Measurements from ENCODE around the gene SESN1. TPM values are rescaled to one million over a fixed set of nuclear protein-coding genes. Genes with fewer than 3 reads are reported as not detected.

The SESN1 gene
- total RNA-seq, 1 donor from 2014 or later, result 68.4 TPM

GRCh38 chr6:109039795-109040194 is 54.9 kb downstream of the SESN1 start:
- H3K27ac ChIP-seq (ENCODE audit: low read depth, low read length), result no peak overlapping the region
- H3K4me1 ChIP-seq (ENCODE audit: control insufficient read depth in 3 of 3, insufficient read depth in 3 of 3, low read length in 3 of 3), result peaks cover 2 to 8% (median 6%) of the 10 kb centered on the region in 3 donors

DNA sequence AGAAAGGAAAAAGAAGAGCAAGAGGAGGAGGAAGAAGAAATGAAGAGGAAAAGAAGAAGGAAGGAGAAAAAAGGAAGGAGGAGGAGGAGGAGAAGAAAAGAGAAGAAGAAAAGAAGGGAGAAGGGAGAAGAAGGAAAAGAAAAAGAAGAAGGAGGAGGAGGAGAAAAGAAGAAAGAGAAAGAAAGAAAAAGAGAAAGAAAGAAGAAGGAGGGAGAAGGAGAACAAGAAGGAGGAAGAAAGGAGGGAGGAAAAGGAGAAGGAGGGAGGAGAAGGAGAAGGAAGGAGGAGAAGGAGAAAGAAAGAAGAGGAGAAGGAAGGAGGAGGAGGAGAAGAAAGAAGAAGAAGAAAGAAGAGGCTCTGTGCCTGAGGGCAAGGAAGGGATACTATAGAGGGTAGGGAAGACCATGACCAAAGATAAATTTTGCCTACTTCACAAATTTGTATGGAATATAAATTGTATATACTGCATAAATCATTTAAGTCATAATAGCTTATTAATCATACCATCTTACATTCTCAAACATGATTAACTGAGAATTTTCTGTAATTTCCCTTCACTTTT is 55.7 kb downstream of the SESN1 start:
- H3K9me3 ChIP-seq (ENCODE audit: control insufficient read depth in 3 of 3, low read length in 3 of 3), result no peaks in the 10 kb centered on the region
- peaks cover 2 to 8% (median 6%) of the 10 kb centered on the region in 3 donors for H3K4me1 ChIP-seq (ENCODE audit: control insufficient read depth in 3 of 3, insufficient read depth in 3 of 3, low read length in 3 of 3)
- H3K27ac ChIP-seq (ENCODE audit: low read depth, low read length), result no peak overlapping the region
- H3K9ac ChIP-seq (ENCODE audit: low read depth in 1 of 3, low read length in 3 of 3), result no peak overlapping the region
- no peak overlapping the region for H3K4me3 ChIP-seq (ENCODE audit: low read length in 3 of 3)
- no peaks in the 10 kb centered on the region for H3K36me3 ChIP-seq (ENCODE audit: control insufficient read depth in 3 of 3, insufficient read depth in 3 of 3, low read length in 3 of 3)
- no peaks in the 10 kb centered on the region for H3K27me3 ChIP-seq (ENCODE audit: control insufficient read depth in 3 of 3, insufficient read depth in 3 of 3, low read length in 3 of 3)

More at GRCh38 chr6:109039795-109040194, 54.9 kb downstream of the SESN1 start:
- Histone ChIP-seq H3K27me3 (ENCODE audit: control insufficient read depth in 3 of 3, insufficient read depth in 3 of 3, low read length in 3 of 3) (no peaks in the 10 kb centered on the region), H3K4me3 (ENCODE audit: low read length in 3 of 3) (no peak overlapping the region), H3K9me3 (ENCODE audit: control insufficient read depth in 3 of 3, low read length in 3 of 3) (no peaks in the 10 kb centered on the region), H3K36me3 (ENCODE audit: control insufficient read depth in 3 of 3, insufficient read depth in 3 of 3, low read length in 3 of 3) (no peaks in the 10 kb centered on the region), H3K9ac (ENCODE audit: low read depth in 1 of 3, low read length in 3 of 3) (no peak overlapping the region)

DNA sequence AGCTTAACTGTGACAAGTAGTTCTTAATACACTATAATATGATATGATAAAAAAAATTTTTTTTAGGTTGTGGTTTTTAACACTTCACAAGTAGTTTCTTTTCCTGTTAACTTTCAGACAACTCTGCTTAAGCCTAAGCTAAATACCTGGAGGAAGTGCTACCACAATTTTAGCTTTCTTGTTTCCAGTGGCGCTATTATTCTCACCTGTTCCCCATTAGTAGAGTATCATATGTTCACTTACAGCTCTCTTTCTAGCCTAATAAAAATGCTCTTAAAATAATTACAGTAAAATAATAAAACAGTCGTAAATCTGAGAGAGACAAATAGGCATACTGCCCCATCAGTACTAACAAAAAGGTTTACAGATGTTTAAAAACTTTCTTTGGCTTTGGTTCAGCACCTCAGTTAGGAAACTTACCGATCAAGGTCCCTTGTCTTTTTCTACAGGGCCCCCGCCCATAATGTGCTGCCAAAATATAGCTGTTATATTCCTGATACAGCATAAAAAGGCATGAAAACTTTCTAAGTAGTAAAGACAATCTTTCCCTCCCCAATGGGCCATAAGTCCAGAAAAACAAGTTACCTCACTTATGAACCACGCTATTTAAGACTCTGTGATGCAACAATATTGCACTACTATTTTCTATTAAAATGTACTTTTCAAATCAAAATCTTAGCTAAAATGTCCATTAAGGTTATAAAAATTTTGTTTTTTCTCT is 57.9 kb downstream of the SESN1 start:
- Histone ChIP-seq H3K4me3 (ENCODE audit: low read length in 3 of 3) (no peak overlapping the region), H3K9ac (ENCODE audit: low read depth in 1 of 3, low read length in 3 of 3) (no peak overlapping the region), H3K9me3 (ENCODE audit: control insufficient read depth in 3 of 3, low read length in 3 of 3) (no peaks in the 10 kb centered on the region), H3K4me1 (ENCODE audit: control insufficient read depth in 3 of 3, insufficient read depth in 3 of 3, low read length in 3 of 3) (peaks cover 2 to 8% (median 6%) of the 10 kb centered on the region in 3 donors), H3K27ac (ENCODE audit: low read depth, low read length) (no peak overlapping the region), H3K36me3 (ENCODE audit: control insufficient read depth in 3 of 3, insufficient read depth in 3 of 3, low read length in 3 of 3) (no peaks in the 10 kb centered on the region), H3K27me3 (ENCODE audit: control insufficient read depth in 3 of 3, insufficient read depth in 3 of 3, low read length in 3 of 3) (no peaks in the 10 kb centered on the region)

DNA sequence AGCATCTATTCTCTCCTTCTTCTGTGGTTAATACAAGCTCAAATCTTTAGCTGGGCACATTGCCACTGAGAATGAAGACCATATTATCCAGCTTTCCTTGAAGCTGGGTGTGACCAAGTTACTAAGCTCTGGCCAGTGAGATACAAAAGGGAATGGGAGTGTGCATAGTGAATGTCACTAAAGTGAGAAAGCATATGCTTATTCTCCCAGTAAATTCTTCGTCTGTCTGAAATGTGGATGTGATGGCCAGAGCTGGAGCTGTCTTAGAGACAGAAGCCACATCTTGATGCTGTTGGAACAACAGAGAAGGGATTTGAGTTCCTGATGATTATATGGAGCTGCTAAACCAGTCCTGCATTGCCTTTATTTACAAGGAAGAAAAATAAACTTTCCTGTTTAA is 60.1 kb downstream of the SESN1 start:
- no peaks in the 10 kb centered on the region for H3K9me3 ChIP-seq (ENCODE audit: control insufficient read depth in 3 of 3, low read length in 3 of 3)
- H3K27me3 ChIP-seq (ENCODE audit: control insufficient read depth in 3 of 3, insufficient read depth in 3 of 3, low read length in 3 of 3), result no peaks in the 10 kb centered on the region
- no peak overlapping the region for H3K9ac ChIP-seq (ENCODE audit: low read depth in 1 of 3, low read length in 3 of 3)
- peaks cover 0 to 9% (median 8%) of the 10 kb centered on the region in 3 donors for H3K4me1 ChIP-seq (ENCODE audit: control insufficient read depth in 3 of 3, insufficient read depth in 3 of 3, low read length in 3 of 3)
- H3K27ac ChIP-seq (ENCODE audit: low read depth, low read length), result no peak overlapping the region
- no peak overlapping the region for H3K4me3 ChIP-seq (ENCODE audit: low read length in 3 of 3)
- no peaks in the 10 kb centered on the region for H3K36me3 ChIP-seq (ENCODE audit: control insufficient read depth in 3 of 3, insufficient read depth in 3 of 3, low read length in 3 of 3)

GRCh38 chr6:109033655-109034054 is 61.0 kb downstream of the SESN1 start:
- Histone ChIP-seq H3K36me3 (ENCODE audit: control insufficient read depth in 3 of 3, insufficient read depth in 3 of 3, low read length in 3 of 3) (no peaks in the 10 kb centered on the region), H3K9me3 (ENCODE audit: control insufficient read depth in 3 of 3, low read length in 3 of 3) (no peaks in the 10 kb centered on the region), H3K4me1 (ENCODE audit: control insufficient read depth in 3 of 3, insufficient read depth in 3 of 3, low read length in 3 of 3) (peaks cover 3 to 9% (median 8%) of the 10 kb centered on the region in 3 donors), H3K4me3 (ENCODE audit: low read length in 3 of 3) (no peak overlapping the region), H3K9ac (ENCODE audit: low read depth in 1 of 3, low read length in 3 of 3) (no peak overlapping the region), H3K27me3 (ENCODE audit: control insufficient read depth in 3 of 3, insufficient read depth in 3 of 3, low read length in 3 of 3) (no peaks in the 10 kb centered on the region), H3K27ac (ENCODE audit: low read depth, low read length) (no peak overlapping the region)

- Histone ChIP-seq H3K9ac (ENCODE audit: low read depth in 1 of 3, low read length in 3 of 3) (no peak overlapping the region), H3K36me3 (ENCODE audit: control insufficient read depth in 3 of 3, insufficient read depth in 3 of 3, low read length in 3 of 3) (no peaks in the 10 kb centered on the region), H3K27me3 (ENCODE audit: control insufficient read depth in 3 of 3, insufficient read depth in 3 of 3, low read length in 3 of 3) (no peaks in the 10 kb centered on the region), H3K27ac (ENCODE audit: low read depth, low read length) (no peak overlapping the region), H3K4me3 (ENCODE audit: low read length in 3 of 3) (no peak overlapping the region), H3K4me1 (ENCODE audit: control insufficient read depth in 3 of 3, insufficient read depth in 3 of 3, low read length in 3 of 3) (peaks cover 0 to 7% (median 3%) of the 10 kb centered on the region in 3 donors), H3K9me3 (ENCODE audit: control insufficient read depth in 3 of 3, low read length in 3 of 3) (no peaks in the 10 kb centered on the region)
Observed at GRCh38 chr6:109031416-109031815, 63.2 kb downstream of the SESN1 start.

GRCh38 chr6:109029313-109029712 is 65.3 kb downstream of the SESN1 start:
- Histone ChIP-seq H3K4me3 (ENCODE audit: low read length in 3 of 3) (no peak overlapping the region), H3K27me3 (ENCODE audit: control insufficient read depth in 3 of 3, insufficient read depth in 3 of 3, low read length in 3 of 3) (no peaks in the 10 kb centered on the region), H3K36me3 (ENCODE audit: control insufficient read depth in 3 of 3, insufficient read depth in 3 of 3, low read length in 3 of 3) (no peaks in the 10 kb centered on the region), H3K27ac (ENCODE audit: low read depth, low read length) (no peak overlapping the region), H3K9me3 (ENCODE audit: control insufficient read depth in 3 of 3, low read length in 3 of 3) (no peaks in the 10 kb centered on the region), H3K9ac (ENCODE audit: low read depth in 1 of 3, low read length in 3 of 3) (no peak overlapping the region), H3K4me1 (ENCODE audit: control insufficient read depth in 3 of 3, insufficient read depth in 3 of 3, low read length in 3 of 3) (peaks cover 8 to 16% (median 11%) of the 10 kb centered on the region in 3 donors)

DNA sequence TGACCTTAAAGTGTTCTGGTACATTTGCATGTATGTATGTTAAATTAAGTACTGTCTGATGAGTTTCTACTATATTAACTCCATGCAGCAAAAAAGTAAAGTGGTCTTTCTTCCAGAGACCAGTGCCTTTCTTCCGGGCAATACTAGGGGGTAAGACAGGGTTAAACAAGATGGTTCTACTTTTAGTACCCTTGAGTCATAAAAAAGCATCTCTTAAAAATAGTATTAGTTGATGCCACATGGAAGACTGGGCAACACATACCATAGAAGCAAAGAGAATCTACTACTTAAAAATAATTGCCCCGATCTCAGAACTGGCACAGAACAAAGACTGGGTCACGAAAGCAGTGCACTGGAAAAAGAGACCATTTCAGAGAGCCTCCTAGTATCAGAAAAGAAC is 66.2 kb downstream of the SESN1 start:
- Histone ChIP-seq H3K9me3 (ENCODE audit: control insufficient read depth in 3 of 3, low read length in 3 of 3) (no peaks in the 10 kb centered on the region), H3K27ac (ENCODE audit: low read depth, low read length) (no peak overlapping the region), H3K27me3 (ENCODE audit: control insufficient read depth in 3 of 3, insufficient read depth in 3 of 3, low read length in 3 of 3) (no peaks in the 10 kb centered on the region), H3K36me3 (ENCODE audit: control insufficient read depth in 3 of 3, insufficient read depth in 3 of 3, low read length in 3 of 3) (no peaks in the 10 kb centered on the region), H3K4me1 (ENCODE audit: control insufficient read depth in 3 of 3, insufficient read depth in 3 of 3, low read length in 3 of 3) (peaks cover 11 to 17% (median 14%) of the 10 kb centered on the region in 3 donors), H3K4me3 (ENCODE audit: low read length in 3 of 3) (no peak overlapping the region), H3K9ac (ENCODE audit: low read depth in 1 of 3, low read length in 3 of 3) (no peak overlapping the region)

DNA sequence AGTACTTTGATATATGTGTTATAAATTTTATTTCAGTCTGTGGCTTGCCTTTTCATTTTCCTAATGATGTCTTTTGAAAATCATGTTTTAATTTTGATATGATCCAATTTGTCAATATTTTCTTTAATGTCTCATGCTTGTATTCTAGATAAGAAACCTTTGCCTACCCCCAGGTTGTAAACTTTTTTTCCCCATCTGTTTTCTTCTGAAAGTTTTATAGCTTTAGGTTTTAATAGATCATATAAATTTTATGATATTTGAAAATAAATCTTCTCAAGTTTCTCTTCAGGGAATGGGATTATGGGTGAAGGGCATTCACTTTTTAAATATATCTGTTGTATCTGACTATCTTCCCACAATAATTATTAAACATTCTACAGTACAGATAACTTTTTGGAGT is 66.7 kb downstream of the SESN1 start:
- H3K4me1 ChIP-seq (ENCODE audit: control insufficient read depth in 3 of 3, insufficient read depth in 3 of 3, low read length in 3 of 3), result peaks cover 13 to 20% (median 14%) of the 10 kb centered on the region in 3 donors
- H3K9ac ChIP-seq (ENCODE audit: low read depth in 1 of 3, low read length in 3 of 3), result no peak overlapping the region
- H3K9me3 ChIP-seq (ENCODE audit: control insufficient read depth in 3 of 3, low read length in 3 of 3), result no peaks in the 10 kb centered on the region
- H3K27me3 ChIP-seq (ENCODE audit: control insufficient read depth in 3 of 3, insufficient read depth in 3 of 3, low read length in 3 of 3), result no peaks in the 10 kb centered on the region
- no peak overlapping the region for H3K4me3 ChIP-seq (ENCODE audit: low read length in 3 of 3)
- no peak overlapping the region for H3K27ac ChIP-seq (ENCODE audit: low read depth, low read length)
- H3K36me3 ChIP-seq (ENCODE audit: control insufficient read depth in 3 of 3, insufficient read depth in 3 of 3, low read length in 3 of 3), result no peaks in the 10 kb centered on the region

- no peak overlapping the region for H3K9ac ChIP-seq (ENCODE audit: low read depth in 1 of 3, low read length in 3 of 3)
- H3K27ac ChIP-seq (ENCODE audit: low read depth, low read length), result no peak overlapping the region
- H3K4me3 ChIP-seq (ENCODE audit: low read length in 3 of 3), result no peak overlapping the region
- no peaks in the 10 kb centered on the region for H3K36me3 ChIP-seq (ENCODE audit: control insufficient read depth in 3 of 3, insufficient read depth in 3 of 3, low read length in 3 of 3)
- H3K4me1 ChIP-seq (ENCODE audit: control insufficient read depth in 3 of 3, insufficient read depth in 3 of 3, low read length in 3 of 3), result peaks cover 16 to 25% (median 17%) of the 10 kb centered on the region in 3 donors
- H3K27me3 ChIP-seq (ENCODE audit: control insufficient read depth in 3 of 3, insufficient read depth in 3 of 3, low read length in 3 of 3), result no peaks in the 10 kb centered on the region
- H3K9me3 ChIP-seq (ENCODE audit: control insufficient read depth in 3 of 3, low read length in 3 of 3), result no peaks in the 10 kb centered on the region
Observed at GRCh38 chr6:109025639-109026038, 69.0 kb downstream of the SESN1 start.

All from skeletal muscle tissue (tissue), 4 donors.